HL-60 (cell line): ENCODE results near the gene TMEM225B.

Source experiments
- DNase-seq, 2 experiments: peaks; one replicate each; pipeline ENCODE4 v3.0.0-alpha.2; 2010 to 2020; ENCODE audit warnings: low read depth in 1 of 2, low spot score in 1 of 2
- H3K27ac ChIP-seq: fragments of 250-450 bp; sonication (Bioruptor Pico); replicated peaks from 2 replicates; pipeline ENCODE4 v1.5.1; 2020; ENCODE audit warnings: mild to moderate bottlenecking, moderate library complexity
- H3K27me3 ChIP-seq: fragments of 250-450 bp; sonication (Bioruptor Pico); 2 replicates; pipeline ENCODE4 v1.5.1; 2021; ENCODE audit warnings: mild to moderate bottlenecking, moderate library complexity; ENCODE audit not compliant: insufficient read depth, poor library complexity, severe bottlenecking
- H3K4me3 ChIP-seq: replicated peaks from 2 replicates; pipeline ENCODE4 v1.5.1; 2011; ENCODE audit warnings: mild to moderate bottlenecking, control low read depth, low read length; ENCODE audit not compliant: insufficient read depth
- GABPA ChIP-seq: IDR thresholded peaks from 2 replicates; pipeline ENCODE4 v1.6.1; 2012; ENCODE audit warnings: low read depth
- POLR2AphosphoS5 ChIP-seq: IDR thresholded peaks from 2 replicates; pipeline ENCODE4 v1.6.1; 2012; ENCODE audit warnings: low read depth
- SPI1 ChIP-seq: IDR thresholded peaks from 2 replicates; pipeline ENCODE4 v1.6.1; 2012; ENCODE audit warnings: low read depth, mild to moderate bottlenecking, borderline replicate concordance
- TF ChIP-seq, protein P1 (sequence below): IDR thresholded peaks from 2 replicates; pipeline ENCODE4 v1.6.1; 2012; ENCODE audit warnings: low read depth; ENCODE audit not compliant: insufficient replicate concordance
- TF ChIP-seq, protein P2 (sequence below): IDR thresholded peaks from one replicate; pipeline ENCODE4 v1.5.1; 2011; ENCODE audit warnings: low read length, control low read depth, inconsistent platforms; ENCODE audit not compliant: insufficient read depth

TMEM225B gene

DNA sequence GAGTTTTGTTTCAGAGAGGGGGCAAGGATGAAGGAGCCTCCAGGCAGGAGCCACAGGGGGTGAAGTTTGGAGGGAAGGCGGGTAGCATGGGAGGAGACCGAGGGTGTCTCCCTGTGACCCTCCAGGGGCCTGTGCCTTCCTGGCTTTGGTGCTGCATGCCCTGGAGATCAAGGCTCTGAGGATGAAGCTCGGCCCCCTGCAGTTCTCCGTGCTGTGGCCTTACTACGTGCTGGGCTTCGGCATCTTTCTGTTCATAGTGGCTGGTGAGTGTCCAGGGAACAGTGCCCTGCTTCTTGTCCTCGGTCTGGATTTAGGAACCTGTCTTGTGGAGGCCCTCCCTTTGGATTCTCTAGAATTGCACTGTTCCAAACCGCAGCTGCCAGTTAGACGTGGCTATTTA lies 9.5 kb downstream of the TMEM225B start:
- Histone ChIP-seq H3K27ac (no peak overlapping the region), H3K27me3 (no peaks in the 10 kb centered on the region), H3K4me3 (no peak overlapping the region)
- TF ChIP-seq GABPA, result no peak
- TF ChIP-seq, protein P1, sequence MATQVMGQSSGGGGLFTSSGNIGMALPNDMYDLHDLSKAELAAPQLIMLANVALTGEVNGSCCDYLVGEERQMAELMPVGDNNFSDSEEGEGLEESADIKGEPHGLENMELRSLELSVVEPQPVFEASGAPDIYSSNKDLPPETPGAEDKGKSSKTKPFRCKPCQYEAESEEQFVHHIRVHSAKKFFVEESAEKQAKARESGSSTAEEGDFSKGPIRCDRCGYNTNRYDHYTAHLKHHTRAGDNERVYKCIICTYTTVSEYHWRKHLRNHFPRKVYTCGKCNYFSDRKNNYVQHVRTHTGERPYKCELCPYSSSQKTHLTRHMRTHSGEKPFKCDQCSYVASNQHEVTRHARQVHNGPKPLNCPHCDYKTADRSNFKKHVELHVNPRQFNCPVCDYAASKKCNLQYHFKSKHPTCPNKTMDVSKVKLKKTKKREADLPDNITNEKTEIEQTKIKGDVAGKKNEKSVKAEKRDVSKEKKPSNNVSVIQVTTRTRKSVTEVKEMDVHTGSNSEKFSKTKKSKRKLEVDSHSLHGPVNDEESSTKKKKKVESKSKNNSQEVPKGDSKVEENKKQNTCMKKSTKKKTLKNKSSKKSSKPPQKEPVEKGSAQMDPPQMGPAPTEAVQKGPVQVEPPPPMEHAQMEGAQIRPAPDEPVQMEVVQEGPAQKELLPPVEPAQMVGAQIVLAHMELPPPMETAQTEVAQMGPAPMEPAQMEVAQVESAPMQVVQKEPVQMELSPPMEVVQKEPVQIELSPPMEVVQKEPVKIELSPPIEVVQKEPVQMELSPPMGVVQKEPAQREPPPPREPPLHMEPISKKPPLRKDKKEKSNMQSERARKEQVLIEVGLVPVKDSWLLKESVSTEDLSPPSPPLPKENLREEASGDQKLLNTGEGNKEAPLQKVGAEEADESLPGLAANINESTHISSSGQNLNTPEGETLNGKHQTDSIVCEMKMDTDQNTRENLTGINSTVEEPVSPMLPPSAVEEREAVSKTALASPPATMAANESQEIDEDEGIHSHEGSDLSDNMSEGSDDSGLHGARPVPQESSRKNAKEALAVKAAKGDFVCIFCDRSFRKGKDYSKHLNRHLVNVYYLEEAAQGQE, result no peak
- TF ChIP-seq POLR2AphosphoS5, result no peak
- TF ChIP-seq, protein P2, sequence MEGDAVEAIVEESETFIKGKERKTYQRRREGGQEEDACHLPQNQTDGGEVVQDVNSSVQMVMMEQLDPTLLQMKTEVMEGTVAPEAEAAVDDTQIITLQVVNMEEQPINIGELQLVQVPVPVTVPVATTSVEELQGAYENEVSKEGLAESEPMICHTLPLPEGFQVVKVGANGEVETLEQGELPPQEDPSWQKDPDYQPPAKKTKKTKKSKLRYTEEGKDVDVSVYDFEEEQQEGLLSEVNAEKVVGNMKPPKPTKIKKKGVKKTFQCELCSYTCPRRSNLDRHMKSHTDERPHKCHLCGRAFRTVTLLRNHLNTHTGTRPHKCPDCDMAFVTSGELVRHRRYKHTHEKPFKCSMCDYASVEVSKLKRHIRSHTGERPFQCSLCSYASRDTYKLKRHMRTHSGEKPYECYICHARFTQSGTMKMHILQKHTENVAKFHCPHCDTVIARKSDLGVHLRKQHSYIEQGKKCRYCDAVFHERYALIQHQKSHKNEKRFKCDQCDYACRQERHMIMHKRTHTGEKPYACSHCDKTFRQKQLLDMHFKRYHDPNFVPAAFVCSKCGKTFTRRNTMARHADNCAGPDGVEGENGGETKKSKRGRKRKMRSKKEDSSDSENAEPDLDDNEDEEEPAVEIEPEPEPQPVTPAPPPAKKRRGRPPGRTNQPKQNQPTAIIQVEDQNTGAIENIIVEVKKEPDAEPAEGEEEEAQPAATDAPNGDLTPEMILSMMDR, result no peak
- DNase-seq, result no peak

DNA sequence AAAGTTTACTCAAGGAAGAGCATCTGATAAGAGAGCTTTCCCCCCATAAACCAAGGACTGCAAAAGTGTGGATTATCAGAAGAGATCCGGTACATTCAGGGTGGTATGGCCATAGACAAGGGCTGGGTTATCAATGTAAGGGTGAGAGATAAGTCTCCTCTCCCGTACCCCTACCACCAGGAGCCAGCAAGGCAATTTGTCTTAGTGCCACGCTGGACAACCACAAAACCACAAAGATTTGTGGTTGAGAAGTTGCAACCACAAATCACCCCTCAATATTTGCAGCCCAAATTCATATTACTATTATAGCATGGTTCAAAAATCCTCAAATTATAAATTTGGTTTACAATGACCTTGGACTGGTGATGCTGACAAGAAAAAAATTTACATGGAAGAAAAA lies 16.4 kb downstream of the TMEM225B start:
- TF ChIP-seq GABPA (no peak), SPI1 (no peak), POLR2AphosphoS5 (no peak)
- TF ChIP-seq, protein P2, result no peak
- TF ChIP-seq, protein P1, result no peak

DNA sequence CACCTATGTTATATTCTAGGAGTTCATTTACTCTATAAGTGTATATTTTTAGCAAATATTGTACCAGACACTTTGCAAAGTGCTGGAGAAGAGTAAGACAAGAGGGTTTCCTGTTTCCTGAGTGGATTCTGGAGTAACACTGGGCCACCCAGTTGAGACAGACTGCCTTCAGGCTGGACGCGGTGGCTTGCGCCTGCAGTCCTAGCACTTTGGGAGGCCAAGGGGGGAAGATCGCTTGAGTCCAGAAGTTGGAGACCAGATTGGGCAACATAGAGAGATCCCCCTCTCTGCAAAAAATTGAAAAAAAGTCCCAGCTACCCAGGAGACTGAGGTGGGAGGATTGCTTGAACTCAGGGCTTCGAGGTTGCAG lies 17.9 kb downstream of the TMEM225B start:
- H3K27ac ChIP-seq, result peak overlapping the region; percentile 87

More for the DNA sequence above, 16.4 kb downstream of the TMEM225B start:
- DNase-seq, result no peak
- no peaks in the 10 kb centered on the region for H3K27me3 ChIP-seq
- H3K4me3 ChIP-seq, result no peak overlapping the region
- H3K27ac ChIP-seq, result no peak overlapping the region

More for the DNA sequence above, 17.9 kb downstream of the TMEM225B start:
- H3K27me3 ChIP-seq, result no peaks in the 10 kb centered on the region
- DNase-seq, result no peak
- TF ChIP-seq, protein P2, result no peak
- no peak for TF ChIP-seq POLR2AphosphoS5
- TF ChIP-seq SPI1, result no peak
- TF ChIP-seq GABPA, result no peak
- TF ChIP-seq, protein P1, result no peak
- H3K4me3 ChIP-seq, result peak overlapping the region; percentile 95
